ENCODE measurements around the gene ETV5.
"Not testable (repeated sequence)": the region's sequence is repeated elsewhere in the genome, so short reads cannot be mapped to it uniquely, and the experiment has no call there.

ETV5 gene

DNA sequence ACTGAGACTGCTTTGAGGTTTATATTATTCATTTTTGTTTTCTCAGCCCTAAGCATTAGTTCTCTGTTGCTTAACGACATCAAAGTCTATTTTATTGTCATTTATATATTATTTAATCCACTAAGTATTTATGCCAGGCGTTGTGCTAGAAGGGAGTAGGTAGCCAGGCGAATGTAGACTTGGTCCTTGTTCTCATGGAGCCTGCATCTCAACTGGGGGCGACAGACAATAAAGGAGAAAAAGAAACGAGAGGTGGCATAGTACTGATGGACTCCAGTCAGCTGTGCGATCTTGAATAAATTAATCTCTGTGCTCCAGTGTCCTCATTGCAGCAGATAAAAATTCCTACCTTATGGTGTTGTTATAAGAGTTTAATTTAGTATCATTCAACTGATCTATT is 49.7 kb downstream of the ETV5 start:
- DNase-seq, result no peak

DNA sequence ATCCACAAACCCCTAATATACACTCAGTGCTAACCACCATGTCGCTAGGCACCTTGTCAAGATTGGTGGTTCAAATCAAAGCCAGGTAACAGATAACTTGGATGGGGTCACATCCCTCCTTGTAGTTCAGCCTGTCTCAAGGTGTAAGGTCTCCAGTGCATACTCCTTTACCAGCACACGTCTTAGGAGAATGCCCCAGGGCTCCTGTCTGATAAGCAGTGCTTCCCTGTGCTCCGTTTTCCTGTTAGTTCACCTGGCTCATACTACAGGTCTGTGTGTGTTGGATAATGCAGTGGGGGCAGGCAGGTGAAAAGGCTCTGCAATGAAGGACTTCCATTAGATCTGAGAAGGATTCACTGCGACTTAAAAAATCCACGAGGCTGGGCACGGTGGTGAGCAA is 50.7 kb downstream of the ETV5 start:
- DNase-seq, result no peak

DNA sequence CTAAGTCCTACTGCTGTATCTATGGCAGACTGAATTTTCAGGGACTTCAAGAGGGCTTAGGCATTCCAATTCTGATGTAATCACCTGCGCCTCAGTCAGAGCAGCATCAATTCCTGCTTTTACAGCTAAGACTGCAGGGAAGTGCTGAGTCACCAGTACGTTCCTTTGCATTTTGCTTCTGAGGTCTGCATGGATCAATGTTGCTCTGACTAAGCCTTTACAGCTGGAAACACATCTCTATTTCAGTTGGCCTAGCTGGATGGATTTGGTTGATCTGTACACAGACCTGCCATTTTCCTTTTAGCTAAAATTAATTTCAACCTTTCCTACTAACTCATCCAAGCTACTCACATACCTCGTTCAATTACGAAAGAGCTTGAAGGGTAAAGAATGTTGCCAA is 51.3 kb downstream of the ETV5 start:
- DNase-seq, result no peak

DNA sequence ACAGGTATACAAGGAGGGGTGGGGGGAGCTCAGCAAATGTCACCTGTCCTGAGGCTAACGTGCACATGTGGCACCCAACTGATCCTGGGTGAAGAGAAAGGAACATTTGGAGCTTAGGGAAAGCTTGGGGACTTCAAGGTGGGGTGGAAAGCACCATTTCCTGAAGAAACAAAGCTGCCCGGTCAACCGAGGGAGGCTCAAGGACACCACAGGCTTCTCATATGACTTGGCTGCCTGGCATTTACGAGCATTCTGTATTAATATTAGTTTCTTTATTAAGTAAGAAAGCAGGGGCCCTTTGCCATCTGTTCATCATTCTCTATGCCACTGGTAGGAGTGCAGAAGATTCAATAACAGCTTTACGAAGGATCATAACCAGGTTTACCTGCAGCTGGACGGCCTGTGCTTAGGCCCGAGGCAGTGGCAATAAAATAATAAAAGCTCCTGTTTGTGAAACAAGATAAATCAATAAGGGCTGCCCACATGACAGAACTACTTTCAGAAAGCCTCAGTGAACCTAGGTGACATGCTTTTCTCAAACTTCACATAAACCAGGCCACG is 54.0 kb downstream of the ETV5 start:
- no peak for DNase-seq

DNA sequence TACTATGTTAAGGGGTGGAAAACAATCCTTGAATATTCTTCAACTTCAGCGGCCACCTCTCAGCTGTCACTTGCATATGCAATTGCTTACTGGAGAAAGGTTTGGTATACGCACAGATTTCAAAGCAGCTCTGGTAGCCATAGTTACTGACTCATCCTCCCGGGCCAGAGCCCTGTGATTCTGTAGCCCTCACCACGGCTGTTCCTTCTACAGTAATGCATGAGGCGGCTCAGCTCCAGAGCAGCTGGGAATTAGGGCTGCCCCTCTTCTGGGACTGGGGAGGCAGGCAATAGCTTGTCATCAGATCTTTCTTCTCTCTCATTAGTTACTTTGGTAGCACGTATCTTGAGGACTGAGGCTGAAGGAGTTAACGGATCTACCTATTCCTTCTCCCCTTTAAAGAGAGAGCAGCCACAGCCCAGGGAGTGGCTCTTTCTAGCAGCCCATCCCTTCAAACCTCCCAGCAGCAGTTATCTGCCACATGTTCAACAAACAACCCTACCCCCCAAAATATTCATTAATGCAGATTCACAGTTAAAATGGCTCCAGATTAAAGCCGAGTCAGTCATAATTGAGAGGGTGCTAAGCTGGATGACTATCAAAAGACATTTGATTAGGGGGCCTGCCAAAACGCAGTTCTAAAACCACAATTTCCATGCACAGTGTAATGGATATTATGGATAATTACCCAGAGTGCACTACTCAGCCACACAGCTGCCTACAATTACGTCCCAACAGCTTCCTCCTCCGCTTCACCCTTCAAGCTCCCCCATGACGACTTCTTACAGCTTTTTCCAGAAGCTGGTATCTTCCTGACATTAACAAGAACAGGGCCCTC is 54.7 kb downstream of the ETV5 start:
- no peak for DNase-seq

DNA sequence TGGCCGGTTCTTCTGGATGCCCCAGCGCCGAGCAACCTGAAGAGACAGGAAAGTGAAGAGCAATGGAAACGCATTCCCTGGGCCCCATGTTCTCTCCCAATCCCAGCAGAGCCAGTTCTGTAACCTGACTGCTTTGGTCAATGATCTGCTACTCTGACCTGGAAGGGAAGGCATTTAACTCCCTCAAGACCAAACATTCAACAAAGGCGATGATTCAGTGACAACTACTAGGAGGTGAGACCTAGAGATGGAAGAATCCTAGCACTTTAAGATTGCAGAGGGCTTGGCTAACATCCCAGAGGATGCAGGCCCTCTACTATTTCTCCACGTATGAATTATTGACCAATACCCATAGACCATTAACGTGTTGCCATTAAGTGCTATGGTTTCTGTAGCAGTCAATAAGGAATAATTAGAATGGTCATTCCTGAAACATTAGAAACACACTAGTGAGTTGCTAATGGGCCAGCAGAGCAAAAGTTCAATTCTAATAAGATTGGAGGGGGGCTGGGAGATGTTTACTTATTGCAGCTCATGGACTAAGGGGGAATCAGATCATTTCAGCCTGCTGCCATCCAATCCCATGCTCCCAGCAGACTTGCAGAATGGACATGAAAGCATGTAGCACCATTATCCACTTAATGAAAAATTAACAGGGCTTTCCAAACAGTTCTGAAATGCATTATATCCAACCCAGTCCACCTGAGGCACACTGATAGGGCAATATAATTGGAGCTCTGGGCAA is 56.6 kb downstream of the ETV5 start:
- no peak for DNase-seq

DNA sequence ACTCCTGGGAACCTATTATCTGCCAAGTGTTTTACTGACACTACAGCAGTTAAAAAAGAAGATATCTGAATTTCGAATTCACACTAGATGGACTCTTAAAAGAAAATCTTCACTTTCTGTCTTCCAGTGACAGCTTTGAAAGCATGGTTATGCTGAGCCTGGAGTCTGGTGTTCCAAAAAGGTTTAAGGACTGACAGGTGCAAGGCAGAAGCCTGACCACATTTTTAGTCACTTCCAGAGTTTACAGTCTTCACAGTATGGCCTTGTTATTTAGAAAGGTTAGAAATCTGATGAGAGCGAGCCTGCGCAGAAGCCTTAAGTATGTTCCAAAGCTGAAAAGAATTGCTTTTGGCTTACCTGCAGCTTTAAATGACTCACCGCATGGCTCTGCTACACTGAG is 59.9 kb downstream of the ETV5 start:
- DNase-seq, result no peak

DNA sequence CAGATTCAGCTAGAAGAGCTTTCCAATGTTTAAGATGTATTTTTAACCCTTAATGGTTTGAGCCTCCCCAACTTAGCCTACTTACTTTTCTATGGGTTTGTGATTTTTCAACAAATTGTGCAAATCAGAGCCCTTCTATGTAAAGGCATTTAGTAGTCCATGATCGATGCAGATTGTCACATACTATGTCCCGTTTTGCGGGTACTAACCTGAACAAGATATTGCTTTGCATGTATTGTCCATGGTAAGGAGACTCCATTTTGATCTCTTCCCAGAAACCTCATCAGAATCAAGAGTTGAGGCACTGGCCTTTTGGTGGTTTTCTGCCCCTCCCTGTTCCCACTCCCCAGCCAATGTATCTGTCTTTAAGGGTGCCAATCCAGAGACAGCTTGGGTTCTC is 60.8 kb downstream of the ETV5 start:
- no peak for DNase-seq

DNA sequence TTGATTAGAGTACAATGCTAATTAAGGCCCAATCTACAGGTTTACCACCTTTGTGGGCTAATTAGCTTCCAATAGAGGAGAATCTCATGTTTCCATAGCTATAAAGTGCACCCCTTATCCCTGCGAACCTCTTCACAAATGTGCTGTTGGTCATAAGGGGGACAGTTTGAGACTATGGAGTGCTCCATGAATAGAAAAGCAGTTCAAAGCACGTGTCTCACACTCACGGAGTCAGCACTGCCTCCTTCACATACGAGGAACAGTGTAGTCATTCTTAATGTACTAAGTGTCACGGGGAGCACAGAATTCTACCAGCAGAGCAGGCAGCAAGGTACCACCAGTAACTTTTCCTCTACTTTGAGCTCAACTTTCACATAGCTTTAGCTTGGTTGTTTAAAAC is 62.1 kb downstream of the ETV5 start:
- no peak for DNase-seq

DNA sequence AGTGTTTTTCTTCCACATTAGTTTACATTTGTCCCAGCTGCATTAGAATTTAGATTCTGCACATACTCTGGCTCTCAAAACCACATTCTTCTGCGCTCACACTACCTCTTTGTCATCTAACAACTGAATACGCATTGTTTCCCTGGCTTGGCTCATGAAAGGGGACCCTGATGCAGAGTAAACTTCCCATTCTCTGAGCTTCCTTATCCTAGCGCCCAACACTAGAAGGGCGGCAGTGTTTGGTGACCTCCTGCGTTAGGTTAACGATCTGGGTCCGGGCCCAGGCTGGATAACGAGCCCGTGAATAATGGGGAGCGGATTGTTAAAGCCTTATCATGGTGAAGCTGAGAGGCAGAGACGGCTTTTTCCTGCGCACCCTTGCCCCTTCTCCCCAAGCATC is 63.9 kb downstream of the ETV5 start:
- DNase-seq, result no peak

DNA sequence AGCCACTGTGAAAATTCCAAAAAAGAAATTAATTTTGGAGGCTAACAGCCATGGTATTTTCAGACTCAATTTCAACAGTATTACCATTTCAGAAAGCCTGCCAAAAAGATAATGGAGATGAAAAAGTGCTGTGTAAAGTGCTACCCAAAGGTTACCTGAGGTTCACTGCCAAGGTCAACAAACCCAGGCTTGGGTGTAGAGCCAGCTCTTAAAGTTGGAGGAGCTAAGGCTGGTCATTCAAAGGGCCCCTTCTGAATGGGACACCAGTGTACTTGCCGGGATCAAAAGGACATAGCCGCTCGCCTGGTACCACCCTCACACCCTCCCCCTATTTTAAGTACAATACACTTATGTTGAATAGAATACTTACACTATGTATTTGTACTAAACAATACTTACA is 64.5 kb downstream of the ETV5 start:
- DNase-seq, result no peak

DNA sequence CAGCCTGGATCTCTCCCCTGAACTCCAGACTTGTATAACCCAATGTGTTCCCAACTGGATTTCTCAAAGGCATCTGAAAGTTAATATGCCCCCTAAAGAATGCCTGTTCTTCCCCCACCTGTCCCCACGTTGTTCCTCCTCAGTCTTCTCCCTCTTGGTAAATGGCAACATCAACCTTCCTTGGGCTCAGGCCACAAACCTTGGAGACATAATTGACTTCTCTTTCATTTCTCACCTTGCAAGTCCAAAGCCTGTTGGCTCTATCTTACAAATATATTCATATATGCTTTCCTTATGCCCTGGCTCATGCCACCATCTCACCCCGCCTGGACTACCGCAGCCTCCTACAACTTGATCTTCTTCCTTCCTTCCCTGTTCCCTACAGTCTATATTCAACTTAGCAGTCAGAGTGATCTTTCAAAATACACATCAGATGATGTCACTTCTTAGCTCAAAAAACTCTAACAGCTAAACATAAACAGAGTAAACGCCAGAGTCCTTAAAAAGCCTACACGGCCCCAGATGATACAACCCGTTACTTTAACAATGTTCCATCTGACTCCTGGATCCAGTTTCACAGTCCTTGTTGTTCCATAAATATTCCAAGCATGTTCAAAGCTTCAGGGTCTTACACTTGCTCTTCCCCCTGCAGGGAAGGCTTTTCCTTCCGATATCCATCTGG is 66.2 kb downstream of the ETV5 start:
- no peak for DNase-seq

DNA sequence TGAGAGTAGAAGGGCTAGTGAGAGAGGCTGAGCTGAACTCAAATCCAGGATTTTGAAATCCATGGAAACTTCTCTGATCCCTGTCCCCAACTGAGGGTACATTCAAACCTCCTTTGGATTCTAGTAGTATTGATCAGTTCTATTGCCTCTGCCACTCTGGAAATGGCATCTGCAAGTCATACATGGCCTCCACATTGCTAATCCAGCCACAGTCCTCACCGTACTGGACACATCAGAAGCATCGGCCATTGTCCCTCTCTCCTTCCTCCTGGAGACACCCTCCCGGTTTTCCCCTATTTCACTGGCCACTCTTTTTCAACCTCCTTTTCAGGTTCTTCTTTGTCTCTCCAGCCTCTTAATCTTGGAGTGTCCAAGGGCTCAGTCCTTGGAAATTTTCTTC is 66.9 kb downstream of the ETV5 start:
- DNase-seq, result no peak

DNA sequence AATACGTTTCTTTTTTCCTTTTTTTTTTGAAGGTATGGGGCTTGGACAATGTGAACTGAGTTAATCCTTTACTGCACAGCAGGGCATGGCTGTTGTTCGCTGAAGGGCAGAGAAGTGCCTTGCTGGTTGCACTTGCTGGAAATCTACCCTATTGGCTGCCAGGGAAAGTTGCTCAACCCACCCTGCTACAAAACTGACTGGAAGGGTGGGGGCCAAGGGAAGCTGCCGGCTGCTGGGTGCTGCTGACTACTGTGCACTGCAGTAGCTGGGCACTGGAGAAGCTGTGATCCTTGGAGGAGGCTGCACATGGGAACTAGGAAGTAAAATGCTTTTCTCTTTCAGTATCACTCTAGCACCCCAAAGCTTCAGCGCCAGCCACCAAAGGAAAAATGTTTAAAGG is 70.5 kb downstream of the ETV5 start:
- no peak for DNase-seq

DNA sequence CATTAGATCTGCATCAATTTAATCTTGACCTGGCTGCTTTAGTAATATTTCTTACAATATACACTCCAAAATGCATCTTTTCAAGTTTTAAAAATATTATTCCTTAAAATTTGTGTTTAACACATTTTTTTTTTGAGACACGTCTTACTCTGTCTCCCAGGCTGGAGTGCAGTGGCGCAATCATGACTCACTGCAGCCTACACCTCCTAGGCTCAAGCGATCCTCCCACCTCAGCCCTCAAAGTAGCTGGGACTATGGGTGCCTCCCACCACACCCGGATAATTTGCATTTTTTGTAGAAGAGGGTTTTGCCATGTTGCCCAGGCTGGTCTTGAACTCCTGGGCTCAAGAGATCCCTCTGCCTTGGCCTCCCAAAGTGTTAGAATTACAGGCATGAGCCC is 73.6 kb downstream of the ETV5 start:
- no peak for DNase-seq

DNA sequence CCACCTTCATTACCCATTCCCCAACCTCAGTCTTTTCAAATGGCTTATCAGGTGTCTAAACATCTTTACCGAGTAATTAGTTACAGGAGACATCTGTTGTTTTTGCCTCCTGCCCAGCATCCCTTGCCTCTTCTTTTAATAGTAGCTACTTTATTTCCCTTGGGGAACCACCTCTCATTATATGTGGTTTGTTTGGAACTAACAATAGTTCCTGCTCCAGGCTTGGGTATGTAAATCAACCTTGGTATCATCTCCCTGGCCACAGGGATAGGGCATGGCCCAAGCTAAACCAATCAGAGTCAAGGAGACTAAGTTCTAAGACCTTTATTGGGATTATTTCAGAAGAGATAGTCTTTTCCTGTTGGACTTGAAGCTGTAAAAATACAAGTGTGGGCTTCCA is 76.6 kb downstream of the ETV5 start:
- no peak for DNase-seq

DNA sequence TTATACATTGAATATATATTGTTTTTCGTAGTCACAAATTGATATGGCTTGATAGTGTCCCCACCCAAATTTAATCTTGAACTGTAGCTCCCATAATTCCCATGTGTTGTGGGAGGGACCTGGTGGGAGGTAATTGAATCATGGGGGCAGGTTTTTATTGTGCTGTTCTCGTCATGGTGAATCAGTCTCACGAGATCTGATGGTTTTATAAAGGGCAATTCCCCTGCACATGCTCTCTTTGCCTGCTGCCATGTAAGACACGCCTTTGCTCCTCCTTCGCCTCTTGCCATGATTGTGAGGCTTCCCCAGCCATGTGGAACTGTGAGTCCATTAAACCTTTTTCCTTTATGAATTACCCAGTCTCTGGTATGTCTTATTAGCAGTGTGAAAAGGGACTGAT is 82.9 kb downstream of the ETV5 start:
- DNase-seq, result not testable (repeated sequence)

DNA sequence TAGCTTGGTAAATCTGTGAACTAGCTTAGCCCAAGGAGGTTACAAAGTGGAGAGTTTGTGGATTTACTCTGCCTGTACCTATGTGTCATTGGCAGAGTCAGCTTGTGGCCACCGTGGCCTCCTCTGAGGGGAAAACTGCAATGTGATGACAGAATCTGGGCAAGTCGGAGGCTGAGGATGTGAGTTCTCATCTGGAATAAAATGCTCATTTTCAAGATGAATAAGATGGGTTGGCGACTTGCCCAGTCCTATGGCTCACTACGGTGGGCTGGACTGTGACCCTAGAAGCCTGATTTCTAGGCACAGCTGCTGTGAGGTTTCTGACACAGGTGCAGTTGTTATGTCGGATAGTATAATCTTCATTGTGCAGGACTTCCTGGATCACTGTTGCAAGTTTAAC is 83.7 kb downstream of the ETV5 start:
- no peak for DNase-seq

DNA sequence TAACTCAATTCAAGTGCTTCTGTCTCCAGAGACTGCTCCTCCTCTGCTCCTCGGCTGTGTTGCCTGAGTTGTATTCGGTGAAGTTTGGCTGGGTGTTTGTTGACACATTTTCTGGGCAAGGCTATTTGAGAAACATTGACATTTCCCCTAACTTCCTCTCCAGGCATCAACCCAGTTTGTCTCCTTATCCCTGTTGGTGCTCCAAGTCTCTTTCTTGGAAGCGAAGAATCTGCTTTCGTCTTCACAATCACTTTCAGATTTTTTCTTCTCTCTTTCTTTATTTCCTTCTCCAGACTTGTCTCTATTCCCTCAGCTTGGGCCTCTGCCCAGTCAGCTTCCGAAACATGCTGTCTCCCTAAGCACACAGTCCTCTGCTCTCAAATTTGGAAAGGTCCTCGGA is 84.7 kb downstream of the ETV5 start:
- DNase-seq, result no peak

DNA sequence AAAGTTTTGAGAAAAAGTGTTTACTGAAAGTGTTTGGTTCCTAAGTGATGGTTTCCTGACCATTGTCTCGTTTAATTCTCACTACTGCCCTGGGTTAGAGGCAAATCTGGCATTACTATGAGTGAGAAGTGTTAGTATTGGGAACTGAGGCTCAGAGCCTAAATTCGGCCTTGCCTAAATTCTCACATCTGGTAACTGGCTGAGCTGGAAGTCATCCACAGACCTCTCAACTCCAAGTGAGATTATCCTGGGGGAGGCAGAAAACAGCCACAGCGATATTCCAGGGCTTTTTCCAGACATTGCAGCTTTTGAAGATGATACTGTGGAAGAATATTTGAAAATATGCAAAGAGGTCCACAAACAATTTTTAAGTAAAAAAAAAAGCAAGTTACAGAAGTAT is 86.0 kb downstream of the ETV5 start:
- no peak for DNase-seq

DNA sequence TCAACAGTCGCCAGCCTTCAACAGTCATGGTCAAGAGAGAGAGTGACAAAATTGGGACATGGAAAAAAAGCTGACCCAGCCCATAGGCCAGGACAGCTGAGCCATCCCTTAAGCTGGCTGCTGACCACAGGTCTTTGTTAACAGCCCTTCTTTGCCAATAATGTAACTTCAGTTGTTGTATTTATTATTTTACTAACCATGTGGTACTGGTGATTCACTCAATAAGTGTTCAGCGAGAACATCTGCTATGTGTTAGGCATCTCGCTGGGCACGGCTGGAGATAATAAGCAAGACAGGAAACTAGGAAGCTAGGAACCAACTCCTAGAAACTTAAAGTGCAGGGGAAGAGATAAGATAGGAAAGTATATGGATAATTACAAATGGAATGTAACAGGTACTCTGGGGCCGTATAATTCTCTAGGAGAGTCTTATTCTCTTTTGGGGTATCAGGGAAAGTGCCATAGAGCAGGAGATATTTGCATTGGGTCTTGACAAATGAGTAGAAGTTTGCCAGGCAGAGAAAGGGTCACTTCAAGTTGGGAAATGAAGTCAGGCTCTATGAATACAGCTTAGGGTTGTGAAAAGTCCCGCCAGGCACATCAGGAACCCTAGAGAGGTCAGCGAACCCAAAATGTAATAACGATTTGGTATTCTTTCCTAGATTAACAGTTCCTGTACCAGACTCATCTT is 87.1 kb downstream of the ETV5 start:
- DNase-seq, result no peak

DNA sequence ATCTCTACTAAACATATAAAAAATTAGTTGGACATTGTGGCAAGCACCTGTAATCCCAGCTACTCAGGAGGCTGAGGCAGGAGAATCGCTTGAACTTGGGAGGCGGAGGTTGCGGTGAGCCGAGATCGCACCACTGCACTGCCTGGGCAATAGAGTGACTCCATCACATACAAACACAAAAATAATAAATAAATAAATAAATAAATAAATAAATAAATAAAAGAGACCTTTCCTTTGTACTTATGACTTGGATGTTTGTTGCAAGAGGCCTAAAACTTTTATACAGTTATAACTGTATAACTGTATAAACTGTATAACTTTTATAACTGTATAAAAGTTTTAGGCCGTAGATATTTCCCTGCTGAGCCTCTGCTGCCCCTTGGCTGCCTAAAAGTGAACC is 87.6 kb downstream of the ETV5 start:
- not testable (repeated sequence) for DNase-seq

DNA sequence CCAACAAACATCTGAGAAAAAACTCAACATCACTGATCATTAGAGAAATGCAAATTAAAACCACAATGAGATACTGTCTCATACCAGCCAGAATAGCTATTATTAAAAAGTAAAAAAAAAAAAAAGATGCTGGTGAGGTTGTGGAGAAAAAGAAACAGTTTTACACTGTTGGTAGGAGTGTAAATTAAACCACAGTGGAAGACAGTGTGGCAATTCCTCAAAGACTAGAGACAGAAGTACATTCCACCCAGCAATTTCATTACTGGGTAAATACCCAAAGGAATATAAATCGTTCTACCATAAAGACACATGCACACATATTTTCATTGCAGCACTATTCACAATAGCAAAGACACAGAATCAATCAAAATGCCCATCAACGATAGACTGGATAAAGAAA is 89.6 kb downstream of the ETV5 start:
- DNase-seq, result not testable (repeated sequence)
